Measurements from ENCODE around the gene GGNBP2. TPM values are rescaled to one million over a fixed set of nuclear protein-coding genes. Genes with fewer than 3 reads are reported as not detected.

Gene GGNBP2
- total and polyA plus RNA-seq, 5 experiments from 2014 or later = 69.1 to 164 (median 104) TPM

GRCh38 chr17:36629970-36630502 lies 85.3 kb downstream of the GGNBP2 start:
- no peak overlapping the region for H3K27ac Mint-ChIP-seq
- DNase-seq = no peak
- POLR2A ChIA-PET = no interaction called here

GRCh38 chr17:36631022-36631421 lies 86.3 kb downstream of the GGNBP2 start:
- Mint-ChIP-seq H3K4me3 (no peak overlapping the region), H3K27me3 (peaks cover 2 to 33% (median 6%) of the 10 kb centered on the region in 5 donors), H3K36me3 (no peaks in the 10 kb centered on the region), H3K27ac (no peak overlapping the region), H3K4me1 (peaks cover 0 to 10% (median 4%) of the 10 kb centered on the region in 4 donors), H3K9me3 (no peaks in the 10 kb centered on the region)
- DNase-seq (no peak), ATAC-seq (no peak)
- POLR2A ChIA-PET = no interaction called here

More at GRCh38 chr17:36629970-36630502, 85.3 kb downstream of the GGNBP2 start:
- no peaks in the 10 kb centered on the region for H3K36me3 Mint-ChIP-seq
- no peak for ATAC-seq
- peaks cover 2 to 27% (median 4%) of the 10 kb centered on the region in 5 donors for H3K27me3 Mint-ChIP-seq
- H3K4me3 Mint-ChIP-seq = no peak overlapping the region
- H3K4me1 Mint-ChIP-seq = peaks cover 0 to 10% (median 3%) of the 10 kb centered on the region in 4 donors
- no peaks in the 10 kb centered on the region for H3K9me3 Mint-ChIP-seq

- Mint-ChIP-seq H3K27ac (peak overlapping the region in 1 of 10 donors; percentile 63), H3K9me3 (no peaks in the 10 kb centered on the region), H3K4me3 (no peak overlapping the region), H3K27me3 (peaks cover 2 to 41% (median 12%) of the 10 kb centered on the region in 5 donors), H3K4me1 (peaks cover 0 to 17% (median 6%) of the 10 kb centered on the region in 4 donors), H3K36me3 (no peaks in the 10 kb centered on the region)
- no peak for ATAC-seq
- DNase-seq = no peak
- POLR2A ChIA-PET = no interaction called here
Observed at GRCh38 chr17:36632916-36633771, 88.4 kb downstream of the GGNBP2 start.

Other genes starting within 250 kb of the GGNBP2 start
- not detected for gene TBC1D3G, start 221.0 kb upstream of the GGNBP2 start, total RNA-seq
- gene TBC1D3G, start 221.0 kb upstream of the GGNBP2 start, polyA plus RNA-seq = not detected
- gene TBC1D3H, start 156.5 kb upstream of the GGNBP2 start, total RNA-seq = not detected
- not detected for gene TBC1D3H, start 156.5 kb upstream of the GGNBP2 start, polyA plus RNA-seq
- 10 to 100 TPM; 70.0 to 71.6 TPM for gene ZNHIT3, start 58.2 kb upstream of the GGNBP2 start, total RNA-seq
- 10 to 100 TPM; 89.1 to 98.8 (median 91.2) TPM for gene ZNHIT3, start 58.2 kb upstream of the GGNBP2 start, polyA plus RNA-seq
- 10 to 100 TPM; 73.1 to 74.2 TPM for gene MYO19, start 10.1 kb upstream of the GGNBP2 start, total RNA-seq
- gene MYO19, start 10.1 kb upstream of the GGNBP2 start, polyA plus RNA-seq = 1 to 10 TPM; 2.3 to 4.6 (median 4.6) TPM
- 10 to 100 TPM in 1 of 2 experiments, 1 to 10 TPM in 1; 9.5 to 11.4 TPM for gene PIGW, start 9.9 kb upstream of the GGNBP2 start, total RNA-seq
- gene PIGW, start 9.9 kb upstream of the GGNBP2 start, polyA plus RNA-seq = 10 to 100 TPM; 10.2 to 14.9 (median 11.2) TPM
- gene DHRS11, start 47.0 kb downstream of the GGNBP2 start, total RNA-seq = 1 to 10 TPM; 8.3 to 9.1 TPM
- gene DHRS11, start 47.0 kb downstream of the GGNBP2 start, polyA plus RNA-seq = 1 to 10 TPM; 3.8 to 5.5 (median 4.6) TPM
- 10 to 100 TPM; 12.4 to 12.7 TPM for gene MRM1, start 56.7 kb downstream of the GGNBP2 start, total RNA-seq
- gene MRM1, start 56.7 kb downstream of the GGNBP2 start, polyA plus RNA-seq = 10 to 100 TPM in 1 of 3 donors, 1 to 10 TPM in 2; 3.2 to 11.1 (median 6.8) TPM

Data from naive thymus-derived CD8-positive, alpha-beta T cell (primary cell).